SJCRH30 (cell line): ENCODE results near the gene CHRNE. TPM values are rescaled to one million over a fixed set of nuclear protein-coding genes. Genes with fewer than 3 reads are reported as not detected.

Source experiments
- DNase-seq, 2 experiments: peaks; one replicate each; pipeline ENCODE4 v3.0.0-alpha.2; 2015 to 2020
- H3K27ac ChIP-seq: fragments of 250-450 bp; sonication (Bioruptor Pico); 2 replicates; pipeline ENCODE4 v1.5.1; 2020; ENCODE audit warnings: mild to moderate bottlenecking, moderate library complexity
- H3K27me3 ChIP-seq: fragments of 250-450 bp; sonication (Bioruptor Pico); 2 replicates; pipeline ENCODE4 v1.5.1; 2020; ENCODE audit warnings: mild to moderate bottlenecking, moderate library complexity
- H3K36me3 ChIP-seq: fragments of 250-450 bp; sonication (Bioruptor Pico); 2 replicates; pipeline ENCODE4 v1.5.1; 2020; ENCODE audit warnings: mild to moderate bottlenecking, moderate library complexity
- H3K4me1 ChIP-seq: fragments of 250-450 bp; sonication (Bioruptor Pico); 2 replicates; pipeline ENCODE4 v1.5.1; 2020; ENCODE audit warnings: mild to moderate bottlenecking, moderate library complexity
- H3K4me3 ChIP-seq: fragments of 250-450 bp; sonication (Bioruptor Pico); 2 replicates; pipeline ENCODE4 v1.5.1; 2020; ENCODE audit warnings: mild to moderate bottlenecking, moderate library complexity
- H3K9me3 ChIP-seq: fragments of 250-450 bp; sonication (Bioruptor Pico); replicated peaks from 2 replicates; pipeline ENCODE4 v1.5.1; 2020; ENCODE audit warnings: mild to moderate bottlenecking, moderate library complexity
- total RNA-seq: library from RNA; depleted of rRNA; stranded (reverse); fragments of >200 nt; shearing (Covaris generic); gene quantifications from 2 replicates; pipeline ENCODE4 v1.2.3, GENCODE V29; 2014

The CHRNE gene
- total RNA-seq, 1 experiment from 2014 or later, result 0.20 TPM

DNA sequence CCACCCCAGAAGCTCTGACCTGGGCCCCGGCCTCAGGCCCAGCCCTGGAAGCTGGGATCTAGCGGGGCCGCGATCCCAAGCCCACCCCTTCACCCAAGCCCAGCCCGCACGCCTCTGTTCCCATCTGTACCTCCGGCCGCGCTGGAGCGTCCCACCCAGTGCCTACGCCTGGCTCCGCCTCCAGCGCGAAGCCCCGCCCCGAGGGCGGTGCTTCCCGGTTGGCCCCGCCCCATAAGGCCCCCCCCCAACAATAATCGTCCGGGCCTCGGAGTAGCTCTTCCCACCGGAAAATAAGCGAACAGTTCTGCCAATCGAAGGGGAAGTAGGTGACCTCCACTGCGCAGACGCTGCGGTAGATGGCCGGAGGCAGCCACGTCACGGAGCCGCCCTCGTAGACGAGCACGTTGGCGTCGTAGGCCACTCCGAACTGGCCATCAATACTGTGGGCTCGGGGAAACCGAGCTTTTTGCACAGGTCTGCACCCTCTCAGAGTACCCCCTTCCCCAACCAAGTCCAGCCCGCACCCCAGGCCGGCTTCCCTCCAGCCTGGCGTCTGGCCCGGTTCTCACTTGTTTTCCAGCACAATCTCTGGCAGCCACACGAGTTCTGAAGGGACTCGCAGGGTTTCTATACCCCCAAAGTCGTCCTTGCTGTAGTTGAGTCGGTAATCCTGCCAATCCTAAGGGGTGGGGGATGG lies 1.1 kb downstream of the CHRNE start:
- no peaks in the 10 kb centered on the region for H3K36me3 ChIP-seq
- H3K4me3 ChIP-seq, result no peak overlapping the region
- no peaks in the 10 kb centered on the region for H3K9me3 ChIP-seq
- no peaks in the 10 kb centered on the region for H3K27me3 ChIP-seq
- peaks cover 6% of the 10 kb centered on the region for H3K4me1 ChIP-seq
- DNase-seq, result no peak
- H3K27ac ChIP-seq, result no peak overlapping the region

GRCh38 chr17:4901108-4901647 lies 1.7 kb downstream of the CHRNE start:
- Histone ChIP-seq H3K9me3 (no peaks in the 10 kb centered on the region), H3K4me1 (peaks cover 6% of the 10 kb centered on the region), H3K4me3 (no peak overlapping the region), H3K27me3 (no peaks in the 10 kb centered on the region), H3K36me3 (no peaks in the 10 kb centered on the region), H3K27ac (no peak overlapping the region)
- no peak for DNase-seq

DNA sequence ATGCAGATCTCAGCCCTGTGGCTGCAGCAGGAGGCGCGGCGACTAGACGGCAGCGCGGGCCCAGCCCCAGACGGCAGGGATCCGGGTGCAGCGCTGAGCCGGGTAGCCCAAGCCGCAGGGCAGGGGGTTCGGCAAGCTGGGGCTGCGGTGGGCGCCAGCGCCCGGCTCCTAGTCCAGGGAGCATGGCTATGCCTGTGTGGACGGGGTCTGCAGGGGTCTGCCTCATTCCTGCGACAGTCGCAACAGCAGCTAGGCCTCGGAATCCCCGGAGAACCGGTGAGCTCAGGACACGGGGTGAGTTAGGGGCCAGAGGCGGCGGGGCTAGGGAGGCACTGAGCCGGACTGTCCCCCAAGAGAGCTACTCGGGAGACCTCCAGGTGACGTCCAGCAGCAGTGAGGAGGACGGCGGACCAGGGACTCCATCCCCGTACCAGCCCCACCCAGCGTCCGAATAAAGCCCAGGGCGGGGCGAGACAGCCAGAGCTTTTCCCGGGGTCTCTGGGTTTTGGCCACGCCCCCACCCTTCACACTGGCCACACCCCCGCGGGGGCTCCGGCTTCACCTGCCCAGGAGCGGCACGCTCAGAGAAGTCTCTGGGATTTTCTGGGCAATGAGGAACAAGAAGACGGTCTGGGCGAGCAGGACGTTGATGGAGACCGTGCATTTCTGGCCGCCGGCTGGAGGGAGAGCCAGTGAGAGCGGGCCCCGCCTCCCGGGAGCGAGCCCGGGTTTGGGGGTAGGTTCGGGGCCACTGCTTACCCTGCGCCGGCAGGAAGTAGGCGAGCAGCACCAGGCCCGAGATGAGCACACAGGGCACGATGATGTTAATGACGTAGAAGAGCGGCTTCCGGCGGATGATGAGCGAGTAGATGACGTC lies 2.4 kb downstream of the CHRNE start:
- H3K27me3 ChIP-seq, result no peaks in the 10 kb centered on the region
- H3K27ac ChIP-seq, result no peak overlapping the region
- H3K9me3 ChIP-seq, result no peaks in the 10 kb centered on the region
- DNase-seq, result no peak
- no peaks in the 10 kb centered on the region for H3K36me3 ChIP-seq
- H3K4me1 ChIP-seq, result peaks cover 6% of the 10 kb centered on the region
- no peak overlapping the region for H3K4me3 ChIP-seq

DNA sequence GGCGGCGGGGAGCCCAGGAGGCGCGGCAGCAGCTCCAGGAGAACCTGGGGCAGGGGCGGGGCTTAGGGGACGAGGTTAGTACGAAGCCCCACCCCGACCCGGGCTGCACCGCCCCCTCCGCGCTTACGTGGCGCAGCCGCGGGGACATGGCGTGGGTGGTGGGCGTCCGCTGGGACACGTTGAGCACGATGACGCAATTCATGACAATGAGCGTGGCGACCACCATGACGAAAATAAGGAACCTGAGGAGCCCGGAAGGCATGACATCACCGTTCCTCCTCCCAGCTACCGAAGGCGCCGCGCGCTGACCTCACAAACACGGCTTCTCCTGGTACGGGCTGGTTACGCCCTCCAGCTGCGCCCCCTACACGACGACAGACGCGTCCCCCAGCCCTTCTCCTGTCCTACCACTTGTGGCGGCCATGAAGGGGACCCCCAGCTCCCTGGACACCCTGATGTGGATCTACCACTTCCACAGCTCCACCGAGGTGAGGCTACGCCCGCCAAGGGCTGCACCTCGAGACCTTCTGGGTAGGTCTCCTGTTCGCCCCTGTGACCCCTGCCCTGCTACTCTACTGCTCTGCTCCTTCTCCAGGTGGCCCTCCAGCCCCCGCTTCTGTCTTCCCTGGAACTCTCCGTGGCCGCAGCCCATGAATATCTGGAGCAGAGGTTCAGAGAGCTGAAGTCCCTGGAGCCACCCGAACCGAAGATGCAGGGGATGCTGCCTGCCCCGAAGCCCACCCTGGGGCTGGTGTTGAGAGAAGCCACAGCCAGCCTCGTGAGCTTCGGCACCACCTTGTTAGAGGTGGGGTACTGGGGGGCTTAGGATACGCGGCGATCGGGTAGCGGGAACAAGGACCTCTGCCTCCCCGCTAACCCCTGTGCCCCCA lies 3.3 kb downstream of the CHRNE start, which contains the start of gene C17orf107:
Gene C17orf107, plus strand, starts transcription at position 196 of the 890 bp plus-strand sequence. Its CDS starts 227 bp downstream, at position 423.
- Histone ChIP-seq H3K27ac (no peak within 1 kb of the TSS), H3K27me3 (no peaks in the 10 kb centered on the region), H3K4me1 (peaks cover 6% of the 10 kb centered on the region), H3K9me3 (no peaks in the 10 kb centered on the region), H3K36me3 (no peaks in the 10 kb centered on the region), H3K4me3 (no peak within 1 kb of the TSS)
- DNase-seq, result no peak

DNA sequence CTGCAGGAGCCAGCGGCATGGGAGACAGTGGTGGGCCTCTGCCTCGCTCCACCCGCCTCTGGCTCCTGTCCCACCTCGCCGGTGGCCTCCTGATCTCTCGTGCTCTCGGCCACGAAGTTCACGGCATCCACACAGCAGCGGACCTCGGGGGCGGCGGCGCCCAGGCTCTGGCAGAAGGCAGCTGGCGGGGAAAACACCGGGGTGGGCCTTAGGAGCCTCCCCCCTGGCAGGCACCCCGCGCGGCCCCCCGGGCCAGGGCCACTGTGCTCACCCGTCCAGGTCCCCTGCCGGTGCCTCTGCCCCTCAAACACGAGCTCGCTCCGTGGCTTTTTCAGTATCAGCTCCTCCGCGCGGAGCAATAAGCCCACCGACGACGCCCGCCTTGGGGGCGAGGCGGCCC lies 4.0 kb downstream of the CHRNE start:
- DNase-seq, result no peak
- H3K9me3 ChIP-seq, result no peaks in the 10 kb centered on the region
- peaks cover 6% of the 10 kb centered on the region for H3K4me1 ChIP-seq
- no peaks in the 10 kb centered on the region for H3K36me3 ChIP-seq
- H3K27ac ChIP-seq, result no peak overlapping the region
- H3K4me3 ChIP-seq, result no peak overlapping the region
- H3K27me3 ChIP-seq, result no peaks in the 10 kb centered on the region

DNA sequence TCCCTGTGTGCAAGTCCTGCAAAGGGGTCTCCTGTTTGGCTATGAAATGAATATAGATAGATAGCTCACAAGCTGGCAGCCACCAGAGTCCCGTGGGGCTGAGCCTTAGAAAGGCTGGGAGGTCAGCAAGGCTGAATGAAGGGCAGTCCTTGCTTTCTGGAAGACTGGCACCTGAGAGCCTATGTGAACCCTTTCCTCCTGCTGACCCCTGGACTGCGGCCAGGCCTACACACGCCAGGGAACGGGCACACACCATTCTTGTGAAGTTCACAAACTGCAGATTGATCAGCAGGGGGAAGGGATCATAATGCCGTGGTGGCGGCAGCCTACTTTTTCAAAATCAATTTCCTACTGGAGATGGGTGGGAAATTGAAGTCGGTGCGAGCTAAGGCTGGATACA lies 4.5 kb downstream of the CHRNE start:
- no peak overlapping the region for H3K27ac ChIP-seq
- H3K27me3 ChIP-seq, result no peaks in the 10 kb centered on the region
- H3K4me3 ChIP-seq, result no peak overlapping the region
- H3K4me1 ChIP-seq, result peaks cover 6% of the 10 kb centered on the region
- no peaks in the 10 kb centered on the region for H3K36me3 ChIP-seq
- no peaks in the 10 kb centered on the region for H3K9me3 ChIP-seq
- no peak for DNase-seq

DNA sequence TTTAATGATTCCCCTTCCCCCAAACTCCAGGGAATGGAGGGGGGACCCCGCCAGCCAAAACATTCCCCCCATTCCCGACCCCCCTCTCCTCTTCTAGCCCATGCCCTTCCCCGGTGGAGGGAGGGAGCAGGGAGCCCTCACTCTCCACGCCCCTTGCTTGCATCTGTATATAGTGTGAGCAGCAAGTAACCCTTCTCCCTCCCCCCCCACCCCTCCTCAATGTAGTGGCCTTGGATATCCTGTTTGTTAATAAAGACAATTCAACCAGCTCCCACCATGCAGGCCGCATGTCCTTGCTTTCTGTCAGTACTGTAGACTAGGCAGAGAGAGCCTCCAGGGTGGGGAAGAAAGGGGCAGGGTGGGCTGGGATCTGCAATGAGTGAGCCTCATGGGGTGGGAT lies 5.1 kb downstream of the CHRNE start:
- Histone ChIP-seq H3K4me1 (peaks cover under 1% of the 10 kb centered on the region; the same call in 1 of the 2 replicates), H3K27me3 (no peaks in the 10 kb centered on the region), H3K36me3 (no peaks in the 10 kb centered on the region), H3K9me3 (no peaks in the 10 kb centered on the region), H3K4me3 (no peak overlapping the region), H3K27ac (no peak overlapping the region)
- DNase-seq, result no peak

DNA sequence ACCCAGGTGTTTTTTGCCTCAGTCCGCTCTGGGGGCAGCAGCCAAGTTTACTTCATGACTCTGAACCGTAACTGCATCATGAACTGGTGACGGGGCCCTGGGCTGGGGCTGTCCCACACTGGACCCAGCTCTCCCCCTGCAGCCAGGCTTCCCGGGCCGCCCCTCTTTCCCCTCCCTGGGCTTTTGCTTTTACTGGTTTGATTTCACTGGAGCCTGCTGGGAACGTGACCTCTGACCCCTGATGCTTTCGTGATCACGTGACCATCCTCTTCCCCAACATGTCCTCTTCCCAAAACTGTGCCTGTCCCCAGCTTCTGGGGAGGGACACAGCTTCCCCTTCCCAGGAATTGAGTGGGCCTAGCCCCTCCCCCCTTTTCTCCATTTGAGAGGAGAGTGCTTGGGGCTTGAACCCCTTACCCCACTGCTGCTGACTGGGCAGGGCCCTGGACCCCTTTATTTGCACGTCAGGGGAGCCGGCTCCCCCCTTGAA lies 5.7 kb downstream of the CHRNE start:
- H3K9me3 ChIP-seq, result no peaks in the 10 kb centered on the region
- no peaks in the 10 kb centered on the region for H3K27me3 ChIP-seq
- DNase-seq, result no peak
- H3K4me1 ChIP-seq, result no peaks in the 10 kb centered on the region
- H3K4me3 ChIP-seq, result no peak overlapping the region
- H3K36me3 ChIP-seq, result no peaks in the 10 kb centered on the region
- H3K27ac ChIP-seq, result no peak overlapping the region

- H3K36me3 ChIP-seq, result no peaks in the 10 kb centered on the region
- H3K4me3 ChIP-seq, result no peak overlapping the region
- no peaks in the 10 kb centered on the region for H3K9me3 ChIP-seq
- no peaks in the 10 kb centered on the region for H3K27me3 ChIP-seq
- H3K4me1 ChIP-seq, result no peaks in the 10 kb centered on the region
- no peak for DNase-seq
- H3K27ac ChIP-seq, result no peak overlapping the region
Observed at GRCh38 chr17:4896332-4897197, 6.3 kb downstream of the CHRNE start.

DNA sequence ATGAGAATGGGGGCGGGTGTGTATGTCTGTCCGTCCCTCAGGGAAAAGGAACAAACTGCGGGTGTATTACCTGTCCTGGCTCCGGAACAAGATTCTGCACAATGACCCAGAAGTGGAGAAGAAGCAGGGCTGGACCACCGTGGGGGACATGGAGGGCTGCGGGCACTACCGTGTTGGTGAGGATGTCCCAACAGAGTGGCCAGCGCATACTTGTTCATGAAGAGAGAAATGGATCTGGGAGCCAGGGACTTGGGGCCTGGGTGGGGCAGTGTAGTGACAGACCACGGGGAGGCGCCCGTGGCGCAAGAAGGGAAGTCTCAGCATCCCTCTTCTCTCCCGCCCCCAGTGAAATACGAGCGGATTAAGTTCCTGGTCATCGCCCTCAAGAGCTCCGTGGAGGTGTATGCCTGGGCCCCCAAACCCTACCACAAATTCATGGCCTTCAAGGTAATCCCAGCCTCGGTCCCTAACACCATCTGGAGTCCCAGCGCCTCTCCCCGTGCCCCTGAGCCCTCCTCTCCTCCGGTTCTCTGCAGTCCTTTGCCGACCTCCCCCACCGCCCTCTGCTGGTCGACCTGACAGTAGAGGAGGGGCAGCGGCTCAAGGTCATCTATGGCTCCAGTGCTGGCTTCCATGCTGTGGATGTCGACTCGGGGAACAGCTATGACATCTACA lies 7.1 kb downstream of the CHRNE start:
- no peak for DNase-seq
- Histone ChIP-seq H3K27ac (no peak overlapping the region), H3K27me3 (no peaks in the 10 kb centered on the region), H3K4me1 (no peaks in the 10 kb centered on the region), H3K4me3 (no peak overlapping the region), H3K9me3 (no peaks in the 10 kb centered on the region), H3K36me3 (no peaks in the 10 kb centered on the region)

DNA sequence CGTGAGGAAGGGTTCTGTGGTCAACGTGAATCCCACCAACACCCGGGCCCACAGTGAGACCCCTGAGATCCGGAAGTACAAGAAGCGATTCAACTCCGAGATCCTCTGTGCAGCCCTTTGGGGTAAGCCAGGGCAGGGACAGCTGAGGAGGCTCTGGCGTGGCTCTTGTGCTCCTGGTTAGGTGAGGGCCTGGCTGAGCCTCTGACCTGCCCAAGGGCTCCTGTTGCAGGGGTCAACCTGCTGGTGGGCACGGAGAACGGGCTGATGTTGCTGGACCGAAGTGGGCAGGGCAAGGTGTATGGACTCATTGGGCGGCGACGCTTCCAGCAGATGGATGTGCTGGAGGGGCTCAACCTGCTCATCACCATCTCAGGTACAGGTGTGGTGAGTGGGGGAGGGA lies 7.8 kb downstream of the CHRNE start:
- H3K36me3 ChIP-seq, result no peaks in the 10 kb centered on the region
- no peak overlapping the region for H3K4me3 ChIP-seq
- H3K4me1 ChIP-seq, result no peaks in the 10 kb centered on the region
- DNase-seq, result no peak
- no peaks in the 10 kb centered on the region for H3K27me3 ChIP-seq
- no peak overlapping the region for H3K27ac ChIP-seq
- no peaks in the 10 kb centered on the region for H3K9me3 ChIP-seq

DNA sequence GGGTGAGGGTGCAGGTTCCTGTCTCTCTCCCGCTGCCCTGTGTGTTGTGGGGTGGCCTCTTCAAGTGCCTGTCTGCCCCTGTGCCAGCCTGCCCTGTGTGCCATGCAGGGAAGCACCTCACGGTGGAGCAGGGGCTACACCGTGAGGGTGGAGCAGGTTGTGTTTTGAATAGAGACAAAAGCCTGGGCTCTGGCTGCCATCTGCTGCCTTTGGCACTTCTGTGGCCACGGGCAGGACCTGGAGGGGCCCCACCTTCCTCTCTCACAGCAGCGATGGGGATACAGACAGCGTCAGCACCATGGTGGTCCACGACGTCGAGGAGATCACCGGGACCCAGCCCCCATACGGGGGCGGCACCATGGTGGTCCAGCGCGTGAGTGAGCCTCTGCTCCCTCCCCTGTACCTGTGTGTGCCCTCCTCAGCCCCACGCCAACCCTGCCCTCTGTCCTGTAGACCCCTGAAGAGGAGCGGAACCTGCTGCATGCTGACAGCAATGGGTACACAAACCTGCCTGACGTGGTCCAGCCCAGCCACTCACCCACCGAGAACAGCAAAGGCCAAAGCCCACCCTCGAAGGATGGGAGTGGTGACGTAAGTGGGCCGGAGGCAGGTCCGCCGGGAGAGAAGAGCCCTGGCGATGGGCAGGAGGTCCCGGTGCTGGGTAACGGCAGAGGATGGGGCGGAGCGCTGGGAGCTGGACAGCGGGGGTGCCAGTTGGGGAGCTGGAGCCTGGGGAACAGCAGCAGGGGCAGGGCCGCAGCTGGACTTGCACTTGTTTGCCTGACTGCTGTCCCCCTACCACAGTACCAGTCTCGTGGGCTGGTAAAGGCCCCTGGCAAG lies 9.0 kb downstream of the CHRNE start:
- Histone ChIP-seq H3K9me3 (no peaks in the 10 kb centered on the region), H3K27me3 (no peaks in the 10 kb centered on the region), H3K27ac (no peak overlapping the region), H3K36me3 (no peaks in the 10 kb centered on the region), H3K4me3 (no peak overlapping the region), H3K4me1 (no peaks in the 10 kb centered on the region)
- DNase-seq, result no peak
